Neural progenitor cell (in vitro differentiated cells): Measurements from ENCODE around the gene ZNF322. TPM values are rescaled to one million over a fixed set of nuclear protein-coding genes. Genes with fewer than 3 reads are reported as not detected.

Source experiments
- DNase-seq: peaks from one replicate; pipeline ENCODE4 v3.0.0-alpha.2; 2016; ENCODE audit warnings: low spot score
- H2AFZ ChIP-seq: fragments of 200-600 bp; sonication (generic); replicated peaks from 2 replicates; pipeline ENCODE4 v1.6.1; 2016; ENCODE audit warnings: antibody characterized with exemption
- H3F3A ChIP-seq: fragments of 200-600 bp; sonication (generic); 2 replicates; pipeline ENCODE4 v1.6.1; 2016; ENCODE audit warnings: antibody characterized with exemption, low read depth
- H3K27ac ChIP-seq: fragments of 200-600 bp; sonication (generic); 2 replicates; pipeline ENCODE4 v1.5.1; 2016; ENCODE audit warnings: mild to moderate bottlenecking
- H3K27me3 ChIP-seq: fragments of 200-600 bp; sonication (generic); 2 replicates; pipeline ENCODE4 v1.6.1; 2016; ENCODE audit warnings: mild to moderate bottlenecking, moderate library complexity
- H3K36me3 ChIP-seq: fragments of 200-600 bp; sonication (generic); 2 replicates; pipeline ENCODE4 v1.5.1; 2016
- H3K4me1 ChIP-seq: fragments of 200-600 bp; sonication (generic); 2 replicates; pipeline ENCODE4 v1.6.1; 2016; ENCODE audit warnings: mixed run types
- H3K4me2 ChIP-seq: fragments of 200-600 bp; sonication (generic); 2 replicates; pipeline ENCODE4 v1.6.1; 2016
- H3K4me3 ChIP-seq: fragments of 200-600 bp; sonication (generic); 2 replicates; pipeline ENCODE4 v1.5.1; 2016
- H3K79me2 ChIP-seq: fragments of 200-600 bp; sonication (generic); 2 replicates; pipeline ENCODE4 v1.6.1; 2016; ENCODE audit warnings: low read depth
- H3K9ac ChIP-seq: fragments of 200-600 bp; sonication (generic); 2 replicates; pipeline ENCODE4 v1.6.1; 2016
- H3K9me3 ChIP-seq: fragments of 200-600 bp; sonication (generic); 2 replicates; pipeline ENCODE4 v1.5.1; 2016; ENCODE audit warnings: low read depth
- H4K20me1 ChIP-seq: fragments of 200-600 bp; sonication (generic); 2 replicates; pipeline ENCODE4 v1.6.1; 2016; ENCODE audit warnings: low read depth
- H3K27ac Mint-ChIP-seq: 3 replicates; pipeline ENCODE4 v1.8.0; 2021; ENCODE audit warnings: mixed read lengths
- H3K27me3 Mint-ChIP-seq: 2 replicates; pipeline ENCODE4 v1.8.0; 2022; ENCODE audit warnings: low read depth, mild to moderate bottlenecking, inconsistent platforms, moderate library complexity, mixed read lengths; ENCODE audit not compliant: insufficient read depth
- H3K36me3 Mint-ChIP-seq: 3 replicates; pipeline ENCODE4 v1.8.0; 2021; ENCODE audit warnings: mixed read lengths
- H3K4me1 Mint-ChIP-seq: 3 replicates; pipeline ENCODE4 v1.8.0; 2021; ENCODE audit warnings: mixed read lengths
- H3K4me3 Mint-ChIP-seq: 3 replicates; pipeline ENCODE4 v1.8.0; 2021; ENCODE audit warnings: mild to moderate bottlenecking, moderate library complexity, mixed read lengths
- H3K9me3 Mint-ChIP-seq: 3 replicates; pipeline ENCODE4 v1.8.0; 2020; ENCODE audit warnings: mixed read lengths
- CTCF ChIP-seq: fragments of 200-600 bp; sonication (generic); IDR thresholded peaks from 2 replicates; pipeline ENCODE4 v1.5.1; 2017; ENCODE audit warnings: antibody characterized with exemption, mild to moderate bottlenecking
- EZH2 ChIP-seq: fragments of 200-600 bp; sonication (generic); IDR thresholded peaks from 2 replicates; pipeline ENCODE4 v1.6.1; 2017; ENCODE audit warnings: antibody characterized with exemption, mild to moderate bottlenecking, moderate library complexity
- EZH2phosphoT487 ChIP-seq: fragments of 200-600 bp; sonication (generic); IDR thresholded peaks from 2 replicates; pipeline ENCODE4 v1.6.1; 2017; ENCODE audit warnings: antibody characterized with exemption
- total RNA-seq: library from RNA; depleted of rRNA; stranded (reverse); fragments of >200 nt; gene quantifications from 2 replicates; pipeline ENCODE4 v1.2.3, GENCODE V29; 2015; ENCODE audit warnings: low replicate concordance

ZNF322 gene
- total RNA-seq, 1 donor from 2014 or later, result 54.8 TPM

- peaks cover 61% of the 10 kb centered on the region for H3K79me2 ChIP-seq
- H3K27me3 Mint-ChIP-seq, result peaks cover 4% of the 10 kb centered on the region
- H3K36me3 ChIP-seq, result peaks cover 22% of the 10 kb centered on the region
Observed at GRCh38 chr6:26657256-26657655, 2.3 kb downstream of the ZNF322 start.

GRCh38 chr6:26653007-26653406 is 6.5 kb downstream of the ZNF322 start:
- peaks cover 81% of the 10 kb centered on the region for H3K36me3 Mint-ChIP-seq
- H3K36me3 ChIP-seq, result peaks cover 40% of the 10 kb centered on the region
- H3K4me2 ChIP-seq, result no peak overlapping the region
- DNase-seq, result no peak
- no peak overlapping the region for H3K27ac ChIP-seq
- H3K79me2 ChIP-seq, result peaks cover 89% of the 10 kb centered on the region
- H3K27ac Mint-ChIP-seq, result no peak overlapping the region
- no peak overlapping the region for H2AFZ ChIP-seq
- H3K4me1 ChIP-seq, result no peaks in the 10 kb centered on the region
- H3K9me3 Mint-ChIP-seq, result peaks cover 42% of the 10 kb centered on the region
- H4K20me1 ChIP-seq, result peaks cover 16% of the 10 kb centered on the region
- H3F3A ChIP-seq, result no peaks in the 10 kb centered on the region
- peaks cover 4% of the 10 kb centered on the region for H3K27me3 Mint-ChIP-seq
- H3K4me3 ChIP-seq, result no peak overlapping the region
- no peak overlapping the region for H3K9ac ChIP-seq
- H3K27me3 ChIP-seq, result no peaks in the 10 kb centered on the region
- H3K4me3 Mint-ChIP-seq, result no peak overlapping the region
- H3K4me1 Mint-ChIP-seq, result no peaks in the 10 kb centered on the region
- no peaks in the 10 kb centered on the region for H3K9me3 ChIP-seq
- no peak for TF ChIP-seq EZH2
- TF ChIP-seq CTCF, result no peak
- TF ChIP-seq EZH2phosphoT487, result no peak

More at GRCh38 chr6:26657256-26657655, 2.3 kb downstream of the ZNF322 start:
- no peak overlapping the region for H3K27ac ChIP-seq
- TF ChIP-seq EZH2phosphoT487 (no peak), EZH2 (no peak), CTCF (no peak)
- no peak overlapping the region for H3K4me3 ChIP-seq
- peaks cover 12% of the 10 kb centered on the region for H3K9me3 Mint-ChIP-seq
- peaks cover 20% of the 10 kb centered on the region for H3K27me3 ChIP-seq
- H3K9me3 ChIP-seq, result no peaks in the 10 kb centered on the region
- H3K27ac Mint-ChIP-seq, result no peak overlapping the region
- peaks cover 7% of the 10 kb centered on the region for H3K4me1 Mint-ChIP-seq
- H2AFZ ChIP-seq, result no peak overlapping the region
- peaks cover 53% of the 10 kb centered on the region for H3K36me3 Mint-ChIP-seq
- H3K4me2 ChIP-seq, result no peak overlapping the region
- no peak overlapping the region for H3K4me3 Mint-ChIP-seq
- H3K9ac ChIP-seq, result no peak overlapping the region
- H4K20me1 ChIP-seq, result peaks cover 24% of the 10 kb centered on the region
- H3K4me1 ChIP-seq, result peaks cover 7% of the 10 kb centered on the region
- H3F3A ChIP-seq, result no peaks in the 10 kb centered on the region
- DNase-seq, result no peak

- Histone ChIP-seq H2AFZ (no peak overlapping the region), H3F3A (no peaks in the 10 kb centered on the region), H3K9ac (no peak overlapping the region), H3K9me3 (no peaks in the 10 kb centered on the region), H3K4me1 (no peaks in the 10 kb centered on the region), H3K27ac (no peak overlapping the region), H4K20me1 (peaks cover 3% of the 10 kb centered on the region), H3K4me2 (no peak overlapping the region), H3K4me3 (no peak overlapping the region), H3K79me2 (peaks cover 89% of the 10 kb centered on the region), H3K27me3 (no peaks in the 10 kb centered on the region), H3K36me3 (peaks cover 37% of the 10 kb centered on the region)
- H3K27ac Mint-ChIP-seq, result no peak overlapping the region
- H3K4me1 Mint-ChIP-seq, result no peaks in the 10 kb centered on the region
- H3K36me3 Mint-ChIP-seq, result peaks cover 77% of the 10 kb centered on the region
- H3K9me3 Mint-ChIP-seq, result peaks cover 47% of the 10 kb centered on the region
- TF ChIP-seq CTCF, result no peak
- peaks cover 4% of the 10 kb centered on the region for H3K27me3 Mint-ChIP-seq
- no peak overlapping the region for H3K4me3 Mint-ChIP-seq
- no peak for DNase-seq
Observed at GRCh38 chr6:26651133-26651781, 8.3 kb downstream of the ZNF322 start.
